GM04504 (cell line): ENCODE results near the gene MRPS16.

ENCODE experiments used
- DNase-seq: peaks from one replicate; pipeline ENCODE4 v3.0.0-alpha.2; 2012; ENCODE audit warnings: low read depth

The MRPS16 gene

GRCh38 chr10:73239908-73240307 is 12.5 kb downstream of the MRPS16 start:
- DNase-seq = no peak

- no peak for DNase-seq
Measured at GRCh38 chr10:73238990-73239566, 13.4 kb downstream of the MRPS16 start.

GRCh38 chr10:73234695-73235094 is 17.7 kb downstream of the MRPS16 start:
- no peak for DNase-seq

GRCh38 chr10:73233883-73234282 is 18.6 kb downstream of the MRPS16 start:
- no peak for DNase-seq

- no peak for DNase-seq
Measured at GRCh38 chr10:73232887-73233286, 19.6 kb downstream of the MRPS16 start.

- DNase-seq = no peak
Measured at GRCh38 chr10:73229567-73229966, 22.9 kb downstream of the MRPS16 start.

- DNase-seq = no peak
Measured at GRCh38 chr10:73228247-73228646, 24.2 kb downstream of the MRPS16 start.

- no peak for DNase-seq
Measured at GRCh38 chr10:73226663-73227062, 25.8 kb downstream of the MRPS16 start.

GRCh38 chr10:73225518-73225917 is 26.9 kb downstream of the MRPS16 start:
- DNase-seq = no peak

GRCh38 chr10:73220989-73221388 is 31.5 kb downstream of the MRPS16 start:
- no peak for DNase-seq

- DNase-seq = no peak
Measured at GRCh38 chr10:73219384-73219783, 33.1 kb downstream of the MRPS16 start.

GRCh38 chr10:73218431-73219191 is 33.8 kb downstream of the MRPS16 start:
- no peak for DNase-seq

- no peak for DNase-seq
Measured at GRCh38 chr10:73217628-73218027, 34.8 kb downstream of the MRPS16 start.

GRCh38 chr10:73215749-73216148 is 36.7 kb downstream of the MRPS16 start:
- DNase-seq = no peak

GRCh38 chr10:73211106-73211811 is 41.2 kb downstream of the MRPS16 start:
- DNase-seq = no peak

GRCh38 chr10:73210395-73211105 is 41.9 kb downstream of the MRPS16 start:
- no peak for DNase-seq

- peak; percentile 15 for DNase-seq
Measured at GRCh38 chr10:73209705-73210104, 42.7 kb downstream of the MRPS16 start.

- no peak for DNase-seq
Measured at GRCh38 chr10:73207883-73208282, 44.6 kb downstream of the MRPS16 start.

- DNase-seq = no peak
Measured at GRCh38 chr10:73206385-73206784, 46.1 kb downstream of the MRPS16 start.

GRCh38 chr10:73205890-73206289 is 46.6 kb downstream of the MRPS16 start:
- DNase-seq = no peak

GRCh38 chr10:73205081-73205480 is 47.4 kb downstream of the MRPS16 start:
- no peak for DNase-seq
